ENCODE measurements around the gene TBRG4.
"Not testable (repeated sequence)": the region's sequence is repeated elsewhere in the genome, so short reads cannot be mapped to it uniquely, and the experiment has no call there.

TBRG4 gene

GRCh38 chr7:45117582-45117981 is 6.1 kb upstream of the TBRG4 start:
- DNase-seq: no peak

- no peak for DNase-seq
Measured at GRCh38 chr7:45116048-45116447, 4.6 kb upstream of the TBRG4 start.

GRCh38 chr7:45114926-45115325 is 3.4 kb upstream of the TBRG4 start:
- DNase-seq: no peak

- not testable (repeated sequence) for DNase-seq
Measured at GRCh38 chr7:45114257-45114656, 2.8 kb upstream of the TBRG4 start.

GRCh38 chr7:45112648-45113047 is 1.2 kb upstream of the TBRG4 start:
- DNase-seq: peak in 1 of 51 donors; percentile 3

- no peak for DNase-seq
Measured at GRCh38 chr7:45108863-45109262, 2.6 kb downstream of the TBRG4 start.

- no peak for DNase-seq
Measured at GRCh38 chr7:45107356-45107755, 4.1 kb downstream of the TBRG4 start.

GRCh38 chr7:45106820-45107219 is 4.7 kb downstream of the TBRG4 start:
- DNase-seq: no peak

- DNase-seq: no peak
Measured at GRCh38 chr7:45105588-45106188, 5.8 kb downstream of the TBRG4 start.

GRCh38 chr7:45104844-45105587 is 6.5 kb downstream of the TBRG4 start:
- DNase-seq: no peak

- no peak for DNase-seq
Measured at GRCh38 chr7:45103958-45104843, 7.3 kb downstream of the TBRG4 start.

- no peak for DNase-seq
Measured at GRCh38 chr7:45102785-45103712, 8.4 kb downstream of the TBRG4 start.

GRCh38 chr7:45101748-45102147 is 9.7 kb downstream of the TBRG4 start:
- DNase-seq: no peak

GRCh38 chr7:45100761-45101480 is 10.6 kb downstream of the TBRG4 start:
- DNase-seq: no peak

GRCh38 chr7:45099891-45100760 is 11.4 kb downstream of the TBRG4 start:
- DNase-seq: no peak

- no peak for DNase-seq
Measured at GRCh38 chr7:45098983-45099839, 12.3 kb downstream of the TBRG4 start.

GRCh38 chr7:45092931-45093235 is 18.6 kb downstream of the TBRG4 start:
- DNase-seq: no peak

GRCh38 chr7:45092100-45092930 is 19.2 kb downstream of the TBRG4 start:
- no peak for DNase-seq

Measured in hypothalamus (tissue), 51 donors.